ENCODE measurements around the gene PLIN3. TPM values are rescaled to one million over a fixed set of nuclear protein-coding genes. Genes with fewer than 3 reads are reported as not detected.

The PLIN3 gene
- total and polyA plus RNA-seq, 9 of the 15 experiments (the other 6 are each of a cell fraction or from before 2014, with no cell fraction given), result 7.5 to 75.6 (median 43.1) TPM

DNA sequence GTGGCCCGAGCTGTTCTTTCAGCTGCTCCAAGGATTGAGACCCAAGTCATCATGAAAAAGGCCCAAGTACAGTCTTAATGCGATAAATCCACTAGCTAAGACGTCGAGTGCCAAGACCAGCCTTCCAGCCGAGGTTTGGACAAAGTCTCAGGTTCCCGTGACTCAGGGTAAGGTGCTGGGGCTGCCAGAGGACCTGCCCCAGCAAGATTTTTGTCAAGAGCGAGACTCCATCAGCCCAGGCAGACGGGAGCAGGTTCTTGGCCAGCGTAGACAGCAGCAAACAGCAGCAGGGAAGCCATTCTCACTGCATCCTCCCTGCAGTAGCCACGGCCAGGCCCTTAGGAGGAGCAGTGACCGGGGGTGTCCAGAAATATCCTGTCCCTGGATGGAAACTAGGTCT is 72.5 kb downstream of the PLIN3 start:
- H3K27me3 ChIP-seq (ENCODE audit: control insufficient read depth in 2 of 2, insufficient read depth in 2 of 2, low read length in 2 of 2), result no peaks in the 10 kb centered on the region
- in situ Hi-C loops (cut with MboI), result loop anchor here (5.0 to 10.0 kb wide), 2 partner anchors 63 to 220 kb away; no protein-coding TSS in a partner anchor
- intact Hi-C loops (cut with micrococcal nuclease), result no loop called here
- peak overlapping the region; percentile 64 for H3K4me2 ChIP-seq (ENCODE audit: insufficient read depth, low read length)
- FAIRE-seq (no peak), DNase-seq (ENCODE audit: extremely low read depth in 1 of 4, low spot score in 3 of 4) (peak in 1 of 4 experiments; percentile 7), ATAC-seq (no peak)
- H3K4me3 ChIP-seq, result peak overlapping the region; percentile 28
- BruUV-seq (replicated peaks), result no TSS peak
- peaks cover 19% of the 10 kb centered on the region for H4K20me1 ChIP-seq (replicated peaks; ENCODE audit: control insufficient read depth, insufficient read depth, low read length)
- peaks cover 47% of the 10 kb centered on the region; the same call in 2 of the 3 replicates for H3K36me3 ChIP-seq (ENCODE audit: control insufficient read depth, insufficient read depth, low read length)
- WGBS (ENCODE audit: insufficient coverage, low coverage, missing lambda C conversion rate), result 73% methylated on average over 11 of the region's 11 CpGs
- peaks cover 14 to 47% of the 10 kb centered on the region in 2 experiments for H3K4me1 ChIP-seq (replicated peaks in 1 of 2; ENCODE audit: control insufficient read depth in 2 of 2, insufficient read depth in 2 of 2, low read length in 2 of 2)
- no peaks in the 10 kb centered on the region for H3K9me1 ChIP-seq (ENCODE audit: control insufficient read depth, insufficient read depth, low read length)
- H2AFZ ChIP-seq (ENCODE audit: low read depth, low read length), result no peak overlapping the region
- no peaks in the 10 kb centered on the region for H3K9me3 ChIP-seq (replicated peaks; ENCODE audit: control insufficient read depth, insufficient read depth, low read depth, low read length)
- H3K9ac ChIP-seq (ENCODE audit: insufficient read depth in 1 of 2, low read depth in 2 of 2, low read length in 2 of 2), result peak overlapping the region in 1 of 2 experiments; percentile 100; a peak in 3 of 4 replicates
- H3K79me2 ChIP-seq (ENCODE audit: control insufficient read depth, insufficient read depth, low read length), result peaks cover 53% of the 10 kb centered on the region
- POLR2A ChIA-PET, result no interaction called here
- CTCF ChIA-PET (ENCODE audit: low intra/inter-chr PET ratio), result interaction anchor here (0.7 kb wide), 1 partner anchor 17 kb away, joined by 3 read pairs; no protein-coding TSS in a partner anchor
- H3K27ac ChIP-seq (ENCODE audit: extremely low read depth, low read depth, low read length), result peak overlapping the region; percentile 2; the same call in 1 of the 3 replicates
- no peak for TF ChIP-seq ZNF699 (CRISPR knock-in tag; IDR thresholded peaks at IDR 0.05; ENCODE audit: insufficient replicate concordance)
- TF ChIP-seq PYGO2 (tag; IDR thresholded peaks at IDR 0.05), result no peak
- TF ChIP-seq, protein P1, sequence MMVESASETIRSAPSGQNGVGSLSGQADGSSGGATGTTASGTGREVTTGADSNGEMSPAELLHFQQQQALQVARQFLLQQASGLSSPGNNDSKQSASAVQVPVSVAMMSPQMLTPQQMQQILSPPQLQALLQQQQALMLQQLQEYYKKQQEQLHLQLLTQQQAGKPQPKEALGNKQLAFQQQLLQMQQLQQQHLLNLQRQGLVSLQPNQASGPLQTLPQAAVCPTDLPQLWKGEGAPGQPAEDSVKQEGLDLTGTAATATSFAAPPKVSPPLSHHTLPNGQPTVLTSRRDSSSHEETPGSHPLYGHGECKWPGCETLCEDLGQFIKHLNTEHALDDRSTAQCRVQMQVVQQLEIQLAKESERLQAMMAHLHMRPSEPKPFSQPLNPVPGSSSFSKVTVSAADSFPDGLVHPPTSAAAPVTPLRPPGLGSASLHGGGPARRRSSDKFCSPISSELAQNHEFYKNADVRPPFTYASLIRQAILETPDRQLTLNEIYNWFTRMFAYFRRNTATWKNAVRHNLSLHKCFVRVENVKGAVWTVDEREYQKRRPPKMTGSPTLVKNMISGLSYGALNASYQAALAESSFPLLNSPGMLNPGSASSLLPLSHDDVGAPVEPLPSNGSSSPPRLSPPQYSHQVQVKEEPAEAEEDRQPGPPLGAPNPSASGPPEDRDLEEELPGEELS (CRISPR knock-in tag; IDR thresholded peaks at IDR 0.05; ENCODE audit: borderline replicate concordance), result no peak
- TF ChIP-seq CHD1 (IDR thresholded peaks at IDR 0.05; ENCODE audit: low read length), result no peak
- no peak for TF ChIP-seq ETV1 (tag; conservative IDR thresholded peaks at IDR 0.05; ENCODE audit: low read depth)
- no peak for TF ChIP-seq FIP1L1 (IDR thresholded peaks at IDR 0.05; ENCODE audit: low read depth, low read length, poor library complexity, severe bottlenecking)
- TF ChIP-seq SP2 (IDR thresholded peaks at IDR 0.05; ENCODE audit: extremely low read depth, low read depth, low read length, poor library complexity, severe bottlenecking), result no peak
- no peak for TF ChIP-seq TCF7 (IDR thresholded peaks at IDR 0.05; ENCODE audit: borderline replicate concordance)
- no peak for TF ChIP-seq PHTF2 (CRISPR knock-in tag; IDR thresholded peaks at IDR 0.05)
- TF ChIP-seq ESRRB (CRISPR knock-in tag; IDR thresholded peaks at IDR 0.05; ENCODE audit: borderline replicate concordance), result no peak
- TF ChIP-seq, protein P2, sequence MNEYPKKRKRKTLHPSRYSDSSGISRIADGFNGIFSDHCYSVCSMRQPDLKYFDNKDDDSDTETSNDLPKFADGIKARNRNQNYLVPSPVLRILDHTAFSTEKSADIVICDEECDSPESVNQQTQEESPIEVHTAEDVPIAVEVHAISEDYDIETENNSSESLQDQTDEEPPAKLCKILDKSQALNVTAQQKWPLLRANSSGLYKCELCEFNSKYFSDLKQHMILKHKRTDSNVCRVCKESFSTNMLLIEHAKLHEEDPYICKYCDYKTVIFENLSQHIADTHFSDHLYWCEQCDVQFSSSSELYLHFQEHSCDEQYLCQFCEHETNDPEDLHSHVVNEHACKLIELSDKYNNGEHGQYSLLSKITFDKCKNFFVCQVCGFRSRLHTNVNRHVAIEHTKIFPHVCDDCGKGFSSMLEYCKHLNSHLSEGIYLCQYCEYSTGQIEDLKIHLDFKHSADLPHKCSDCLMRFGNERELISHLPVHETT (CRISPR knock-in tag; conservative IDR thresholded peaks at IDR 0.05 in 1 of 2, IDR thresholded peaks at IDR 0.05 in 1 of 2), result no peak
- TF ChIP-seq FOSL1 (tag; conservative IDR thresholded peaks at IDR 0.05), result no peak
- peak; percentile 20; the same call in 1 of the 2 replicates for TF ChIP-seq RBFOX2 (IDR thresholded peaks at IDR 0.05; ENCODE audit: low read depth, low read length)
- TF ChIP-seq, protein P3, sequence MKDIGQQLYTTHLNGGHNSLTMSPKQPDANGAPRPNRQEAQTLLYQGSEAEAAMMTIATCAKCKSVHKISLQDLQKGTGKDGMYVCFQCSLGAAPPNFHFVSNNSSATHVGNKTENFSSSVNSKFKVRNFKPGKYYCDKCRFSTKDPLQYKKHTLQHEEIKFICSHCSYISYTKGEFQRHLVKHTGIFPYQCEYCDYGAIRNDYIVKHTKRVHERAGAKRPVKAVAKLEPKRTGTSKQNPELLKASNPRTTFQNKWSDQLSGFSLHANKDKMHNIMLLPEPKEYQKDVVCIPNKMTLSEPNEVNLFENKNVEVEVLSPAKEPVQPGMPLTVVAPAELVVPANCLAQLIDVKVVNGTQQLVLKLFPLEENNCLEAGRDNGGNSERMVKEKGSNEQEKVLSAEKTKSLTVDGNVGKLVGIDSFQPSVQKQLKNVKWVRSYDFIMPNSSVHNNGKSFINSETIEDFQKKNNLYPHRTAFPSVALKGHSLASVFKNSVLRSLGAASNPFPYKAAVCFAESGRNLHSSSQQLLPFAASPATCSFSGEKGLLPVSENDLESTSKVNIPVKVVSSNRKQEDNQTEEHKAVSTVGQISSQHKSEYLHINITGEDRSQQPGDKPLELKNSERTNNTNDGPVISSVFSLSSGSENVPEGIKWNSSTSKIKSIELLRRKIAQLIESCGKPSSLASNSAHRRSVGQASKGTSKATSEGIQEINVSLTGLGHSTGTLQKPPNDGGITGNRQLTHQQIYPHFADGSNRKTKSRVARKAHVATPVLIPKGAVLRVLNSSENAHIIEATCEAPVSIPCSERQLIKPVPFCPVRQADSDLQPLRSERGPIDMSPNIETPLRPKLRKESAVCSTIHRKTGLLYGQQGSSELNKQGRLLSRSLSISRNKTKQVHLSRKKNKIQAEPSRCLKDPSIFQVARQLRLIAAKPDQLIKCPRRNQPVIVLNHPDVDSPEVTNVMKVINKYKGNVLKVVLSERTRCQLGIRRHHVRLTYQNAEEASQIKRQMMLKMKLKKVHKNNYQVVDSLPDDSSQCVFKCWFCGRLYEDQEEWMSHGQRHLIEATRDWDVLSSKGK (CRISPR knock-in tag; IDR thresholded peaks at IDR 0.05), result no peak
- TF ChIP-seq PHB (CRISPR knock-in tag; IDR thresholded peaks at IDR 0.05), result no peak

Data from K562 (cell line).